ENCODE results near the gene S100A6.

The S100A6 gene

DNA sequence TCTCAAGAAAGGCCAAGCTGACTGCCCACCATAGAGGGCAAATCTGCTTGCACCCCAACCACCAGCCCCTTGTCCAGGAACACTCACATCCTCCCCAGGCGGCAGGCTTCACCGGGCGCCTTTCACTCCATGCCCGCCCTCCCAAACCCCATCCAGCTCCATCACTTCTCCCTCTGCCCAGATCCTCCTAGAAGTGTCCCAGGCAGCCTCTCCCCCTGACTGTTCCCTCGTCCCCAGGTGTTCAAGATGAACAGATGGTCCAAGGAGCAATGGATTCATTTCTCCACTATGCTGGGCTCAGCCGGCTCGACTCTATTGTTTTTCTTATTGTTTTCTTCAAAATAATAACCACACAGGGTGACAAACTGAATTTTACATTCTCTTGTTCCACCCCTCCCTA is 22.1 kb downstream of the S100A6 start:
- H2AFZ ChIP-seq (ENCODE audit: low read depth, low read length), result no peak overlapping the region
- TF ChIP-seq EZH2 (IDR thresholded peaks at IDR 0.05; ENCODE audit: borderline replicate concordance, low read depth, low read length, severe bottlenecking), result no peak
- TF ChIP-seq, protein P1, sequence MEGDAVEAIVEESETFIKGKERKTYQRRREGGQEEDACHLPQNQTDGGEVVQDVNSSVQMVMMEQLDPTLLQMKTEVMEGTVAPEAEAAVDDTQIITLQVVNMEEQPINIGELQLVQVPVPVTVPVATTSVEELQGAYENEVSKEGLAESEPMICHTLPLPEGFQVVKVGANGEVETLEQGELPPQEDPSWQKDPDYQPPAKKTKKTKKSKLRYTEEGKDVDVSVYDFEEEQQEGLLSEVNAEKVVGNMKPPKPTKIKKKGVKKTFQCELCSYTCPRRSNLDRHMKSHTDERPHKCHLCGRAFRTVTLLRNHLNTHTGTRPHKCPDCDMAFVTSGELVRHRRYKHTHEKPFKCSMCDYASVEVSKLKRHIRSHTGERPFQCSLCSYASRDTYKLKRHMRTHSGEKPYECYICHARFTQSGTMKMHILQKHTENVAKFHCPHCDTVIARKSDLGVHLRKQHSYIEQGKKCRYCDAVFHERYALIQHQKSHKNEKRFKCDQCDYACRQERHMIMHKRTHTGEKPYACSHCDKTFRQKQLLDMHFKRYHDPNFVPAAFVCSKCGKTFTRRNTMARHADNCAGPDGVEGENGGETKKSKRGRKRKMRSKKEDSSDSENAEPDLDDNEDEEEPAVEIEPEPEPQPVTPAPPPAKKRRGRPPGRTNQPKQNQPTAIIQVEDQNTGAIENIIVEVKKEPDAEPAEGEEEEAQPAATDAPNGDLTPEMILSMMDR (IDR thresholded peaks at IDR 0.05; ENCODE audit: borderline replicate concordance, extremely low read depth, low read length, poor library complexity, severe bottlenecking), result no peak

DNA sequence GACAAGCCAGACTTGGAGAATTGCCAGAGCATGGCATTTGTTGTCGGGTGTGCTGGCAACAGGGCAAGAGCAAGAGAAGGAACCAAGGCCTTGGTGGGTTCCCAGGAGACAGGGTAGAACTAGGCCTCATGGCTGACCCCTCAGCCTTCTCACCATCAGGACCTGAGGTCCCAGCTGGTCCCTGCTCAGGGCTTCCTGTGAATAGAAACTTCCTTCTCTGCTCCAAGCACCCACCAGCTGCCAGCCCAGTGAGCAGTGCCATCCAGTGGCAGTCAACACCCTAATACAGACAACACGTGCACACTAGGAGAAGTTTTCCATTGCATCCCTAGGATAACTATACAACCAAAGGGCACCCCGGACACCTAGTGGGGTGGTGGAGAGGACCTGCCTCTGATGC is 22.8 kb downstream of the S100A6 start:
- no peaks in the 10 kb centered on the region for H3K36me3 ChIP-seq (ENCODE audit: insufficient read depth, low read length)
- H2AFZ ChIP-seq (ENCODE audit: low read depth, low read length), result no peak overlapping the region
- no peak overlapping the region for H3K4me3 ChIP-seq (ENCODE audit: low read depth in 1 of 2, low read length in 2 of 2)
- no peaks in the 10 kb centered on the region for H4K20me1 ChIP-seq (ENCODE audit: insufficient read depth, low read length)
- no peaks in the 10 kb centered on the region for H3K79me2 ChIP-seq (ENCODE audit: insufficient read depth, low read length)
- ATAC-seq (ENCODE audit: insufficient read depth, low read depth) (no peak), DNase-seq (no peak)
- H3K4me1 ChIP-seq (ENCODE audit: insufficient read depth, low read length), result peaks cover 5% of the 10 kb centered on the region; the same call in 1 of the 2 replicates
- no peaks in the 10 kb centered on the region for H3K27me3 ChIP-seq (ENCODE audit: insufficient read depth, low read length, poor library complexity)
- H3K4me2 ChIP-seq (ENCODE audit: insufficient read depth, low read length), result no peak overlapping the region
- H3K9me3 ChIP-seq (ENCODE audit: insufficient read depth, low read length, severe bottlenecking), result no peaks in the 10 kb centered on the region
- H3K27ac ChIP-seq (ENCODE audit: low read length), result no peak overlapping the region
- TF ChIP-seq EZH2 (IDR thresholded peaks at IDR 0.05; ENCODE audit: borderline replicate concordance, low read depth, low read length, severe bottlenecking), result no peak
- TF ChIP-seq, protein P1 (IDR thresholded peaks at IDR 0.05; ENCODE audit: borderline replicate concordance, extremely low read depth, low read length, poor library complexity, severe bottlenecking), result peak; percentile 24
- H3K9ac ChIP-seq (ENCODE audit: low read depth, low read length), result no peak overlapping the region

More for the DNA sequence above, 22.1 kb downstream of the S100A6 start:
- Histone ChIP-seq H3K36me3 (ENCODE audit: insufficient read depth, low read length) (no peaks in the 10 kb centered on the region), H3K9me3 (ENCODE audit: insufficient read depth, low read length, severe bottlenecking) (no peaks in the 10 kb centered on the region), H4K20me1 (ENCODE audit: insufficient read depth, low read length) (no peaks in the 10 kb centered on the region), H3K27ac (ENCODE audit: low read length) (no peak overlapping the region), H3K4me3 (ENCODE audit: low read depth in 1 of 2, low read length in 2 of 2) (no peak overlapping the region), H3K79me2 (ENCODE audit: insufficient read depth, low read length) (no peaks in the 10 kb centered on the region), H3K9ac (ENCODE audit: low read depth, low read length) (no peak overlapping the region), H3K4me1 (ENCODE audit: insufficient read depth, low read length) (peaks cover 5% of the 10 kb centered on the region; the same call in 1 of the 2 replicates), H3K27me3 (ENCODE audit: insufficient read depth, low read length, poor library complexity) (no peaks in the 10 kb centered on the region), H3K4me2 (ENCODE audit: insufficient read depth, low read length) (no peak overlapping the region)
- ATAC-seq (ENCODE audit: insufficient read depth, low read depth) (no peak), DNase-seq (no peak)

DNA sequence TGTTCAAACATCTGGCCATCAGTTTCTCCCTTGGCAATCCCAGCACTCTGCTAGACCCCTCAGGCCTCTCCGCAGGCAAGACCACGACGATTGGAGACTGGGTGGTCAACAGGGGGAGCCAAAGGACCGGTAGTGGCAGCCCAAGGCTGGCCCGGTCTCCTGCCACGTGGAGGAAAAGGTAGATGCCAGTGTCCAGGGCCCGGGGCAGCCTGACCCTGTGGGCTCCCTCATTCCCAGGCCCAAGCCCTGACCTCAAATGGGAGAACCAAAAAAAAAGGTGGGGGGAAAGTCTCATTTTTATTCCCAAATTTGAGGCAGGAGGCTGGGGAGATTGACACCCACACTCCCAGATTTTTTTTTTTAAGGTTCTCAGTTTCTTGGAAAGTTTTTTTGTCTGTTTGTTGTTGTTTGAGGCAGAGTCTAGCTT is 24.8 kb downstream of the S100A6 start:
- H3K36me3 ChIP-seq (ENCODE audit: insufficient read depth, low read length), result no peaks in the 10 kb centered on the region
- H3K4me3 ChIP-seq (ENCODE audit: low read depth in 1 of 2, low read length in 2 of 2), result no peak overlapping the region
- no peak for TF ChIP-seq EZH2 (IDR thresholded peaks at IDR 0.05; ENCODE audit: borderline replicate concordance, low read depth, low read length, severe bottlenecking)
- TF ChIP-seq, protein P1 (IDR thresholded peaks at IDR 0.05; ENCODE audit: borderline replicate concordance, extremely low read depth, low read length, poor library complexity, severe bottlenecking), result peak; percentile 97
- H3K79me2 ChIP-seq (ENCODE audit: insufficient read depth, low read length), result no peaks in the 10 kb centered on the region
- H3K27ac ChIP-seq (ENCODE audit: low read length), result no peak overlapping the region
- H3K9me3 ChIP-seq (ENCODE audit: insufficient read depth, low read length, severe bottlenecking), result no peaks in the 10 kb centered on the region
- H3K4me1 ChIP-seq (ENCODE audit: insufficient read depth, low read length), result peaks cover 5% of the 10 kb centered on the region; the same call in 1 of the 2 replicates
- peak; percentile 78 for DNase-seq
- no peaks in the 10 kb centered on the region for H4K20me1 ChIP-seq (ENCODE audit: insufficient read depth, low read length)
- H2AFZ ChIP-seq (ENCODE audit: low read depth, low read length), result peak overlapping the region; percentile 57
- H3K27me3 ChIP-seq (ENCODE audit: insufficient read depth, low read length, poor library complexity), result no peaks in the 10 kb centered on the region
- peak; percentile 93 for ATAC-seq (ENCODE audit: insufficient read depth, low read depth)
- H3K9ac ChIP-seq (ENCODE audit: low read depth, low read length), result no peak overlapping the region
- no peak overlapping the region for H3K4me2 ChIP-seq (ENCODE audit: insufficient read depth, low read length)

Measured in DND-41 (cell line).